Sigmoid colon (tissue), 4 donors: Measurements from ENCODE around the gene CLDN15.
A peak's percentile ranks its signal among the peaks of the same experiment; 100 is the strongest.

Experiments used
- EP300 ChIP-seq, 4 donors: sonication (generic); formaldehyde crosslinking; IDR thresholded peaks; one replicate each; pipeline ENCODE4 v1.6.1; 2017; ENCODE audit warnings: antibody characterized with exemption in 4 of 4
- POLR2A ChIP-seq, 2 donors: fragments of 450-650 bp; IDR thresholded peaks; one replicate each; pipeline ENCODE4 v1.6.1; 2016; ENCODE audit warnings: antibody characterized with exemption in 2 of 2, mild to moderate bottlenecking in 2 of 2, moderate library complexity in 2 of 2
- POLR2AphosphoS5 ChIP-seq, 4 donors: sonication (generic); formaldehyde crosslinking; IDR thresholded peaks; one replicate each; pipeline ENCODE4 v1.6.1; 2017; ENCODE audit warnings: antibody characterized with exemption in 4 of 4
- TF ChIP-seq, protein P1 (sequence below), 4 experiments: fragments of 450-650 bp in 3 of 4; fragments of 200-600 bp in 1 of 4; IDR thresholded peaks; one replicate each; pipeline ENCODE4 v1.5.1; 2016 to 2019; ENCODE audit warnings: antibody characterized with exemption in 4 of 4, mild to moderate bottlenecking in 3 of 4, moderate library complexity in 2 of 4

GRCh38 chr7:101244375-101245146 is 7.0 kb upstream of the CLDN15 start, which contains the start of gene FIS1:
- TF ChIP-seq POLR2A (IDR thresholded peaks at IDR 0.05), result peak; percentile 64 to 87
- peak; percentile 87 to 97 (median 92) for TF ChIP-seq POLR2AphosphoS5 (IDR thresholded peaks at IDR 0.05)
- TF ChIP-seq, protein P1, sequence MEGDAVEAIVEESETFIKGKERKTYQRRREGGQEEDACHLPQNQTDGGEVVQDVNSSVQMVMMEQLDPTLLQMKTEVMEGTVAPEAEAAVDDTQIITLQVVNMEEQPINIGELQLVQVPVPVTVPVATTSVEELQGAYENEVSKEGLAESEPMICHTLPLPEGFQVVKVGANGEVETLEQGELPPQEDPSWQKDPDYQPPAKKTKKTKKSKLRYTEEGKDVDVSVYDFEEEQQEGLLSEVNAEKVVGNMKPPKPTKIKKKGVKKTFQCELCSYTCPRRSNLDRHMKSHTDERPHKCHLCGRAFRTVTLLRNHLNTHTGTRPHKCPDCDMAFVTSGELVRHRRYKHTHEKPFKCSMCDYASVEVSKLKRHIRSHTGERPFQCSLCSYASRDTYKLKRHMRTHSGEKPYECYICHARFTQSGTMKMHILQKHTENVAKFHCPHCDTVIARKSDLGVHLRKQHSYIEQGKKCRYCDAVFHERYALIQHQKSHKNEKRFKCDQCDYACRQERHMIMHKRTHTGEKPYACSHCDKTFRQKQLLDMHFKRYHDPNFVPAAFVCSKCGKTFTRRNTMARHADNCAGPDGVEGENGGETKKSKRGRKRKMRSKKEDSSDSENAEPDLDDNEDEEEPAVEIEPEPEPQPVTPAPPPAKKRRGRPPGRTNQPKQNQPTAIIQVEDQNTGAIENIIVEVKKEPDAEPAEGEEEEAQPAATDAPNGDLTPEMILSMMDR (IDR thresholded peaks at IDR 0.05), result peak; percentile 81 to 97 (median 92)
- no peak for TF ChIP-seq EP300 (IDR thresholded peaks at IDR 0.05)
